ENCODE results near the gene ANKS3. TPM values are rescaled to one million over a fixed set of nuclear protein-coding genes. Genes with fewer than 3 reads are reported as not detected.

Gene ANKS3
- total RNA-seq, 1 donor from 2014 or later = 16.6 TPM

- DNase-seq (ENCODE audit: extremely low read depth, low read depth, low spot score) = no peak
Observed at GRCh38 chr16:4687946-4688673, 46.0 kb downstream of the ANKS3 start.

- DNase-seq (ENCODE audit: extremely low read depth, low read depth, low spot score) = no peak
Observed at GRCh38 chr16:4687416-4687815, 46.7 kb downstream of the ANKS3 start.

GRCh38 chr16:4686497-4687210, 47.4 kb downstream of the ANKS3 start:
- DNase-seq (ENCODE audit: extremely low read depth, low read depth, low spot score) = no peak

GRCh38 chr16:4685776-4686496, 48.1 kb downstream of the ANKS3 start:
- no peak for DNase-seq (ENCODE audit: extremely low read depth, low read depth, low spot score)

- no peak for DNase-seq (ENCODE audit: extremely low read depth, low read depth, low spot score)
Observed at GRCh38 chr16:4685292-4685691, 48.8 kb downstream of the ANKS3 start.

- DNase-seq (ENCODE audit: extremely low read depth, low read depth, low spot score) = no peak
Observed at GRCh38 chr16:4684763-4685162, 49.3 kb downstream of the ANKS3 start.

GRCh38 chr16:4684058-4684715, 49.9 kb downstream of the ANKS3 start:
- no peak for DNase-seq (ENCODE audit: extremely low read depth, low read depth, low spot score)

GRCh38 chr16:4683255-4684057, 50.6 kb downstream of the ANKS3 start:
- no peak for DNase-seq (ENCODE audit: extremely low read depth, low read depth, low spot score)

GRCh38 chr16:4682616-4683254, 51.3 kb downstream of the ANKS3 start:
- no peak for DNase-seq (ENCODE audit: extremely low read depth, low read depth, low spot score)

GRCh38 chr16:4682084-4682591, 51.9 kb downstream of the ANKS3 start:
- no peak for DNase-seq (ENCODE audit: extremely low read depth, low read depth, low spot score)

- no peak for DNase-seq (ENCODE audit: extremely low read depth, low read depth, low spot score)
Observed at GRCh38 chr16:4681471-4682083, 52.5 kb downstream of the ANKS3 start.

GRCh38 chr16:4680673-4681470, 53.2 kb downstream of the ANKS3 start:
- no peak for DNase-seq (ENCODE audit: extremely low read depth, low read depth, low spot score)

GRCh38 chr16:4679850-4680636, 54.0 kb downstream of the ANKS3 start:
- no peak for DNase-seq (ENCODE audit: extremely low read depth, low read depth, low spot score)

GRCh38 chr16:4679156-4679849, 54.8 kb downstream of the ANKS3 start:
- no peak for DNase-seq (ENCODE audit: extremely low read depth, low read depth, low spot score)

GRCh38 chr16:4678596-4678995, 55.5 kb downstream of the ANKS3 start:
- no peak for DNase-seq (ENCODE audit: extremely low read depth, low read depth, low spot score)

GRCh38 chr16:4677994-4678393, 56.1 kb downstream of the ANKS3 start:
- DNase-seq (ENCODE audit: extremely low read depth, low read depth, low spot score) = no peak

GRCh38 chr16:4677390-4677789, 56.7 kb downstream of the ANKS3 start:
- DNase-seq (ENCODE audit: extremely low read depth, low read depth, low spot score) = no peak

Measured in glomerular endothelial cell (primary cell).